ENCODE measurements around the gene AKR1E2. TPM values are rescaled to one million over a fixed set of nuclear protein-coding genes. Genes with fewer than 3 reads are reported as not detected.

The AKR1E2 gene
- total and polyA plus RNA-seq, 4 experiments from 2014 or later: 1.5 to 9.8 (median 5.7) TPM

DNA sequence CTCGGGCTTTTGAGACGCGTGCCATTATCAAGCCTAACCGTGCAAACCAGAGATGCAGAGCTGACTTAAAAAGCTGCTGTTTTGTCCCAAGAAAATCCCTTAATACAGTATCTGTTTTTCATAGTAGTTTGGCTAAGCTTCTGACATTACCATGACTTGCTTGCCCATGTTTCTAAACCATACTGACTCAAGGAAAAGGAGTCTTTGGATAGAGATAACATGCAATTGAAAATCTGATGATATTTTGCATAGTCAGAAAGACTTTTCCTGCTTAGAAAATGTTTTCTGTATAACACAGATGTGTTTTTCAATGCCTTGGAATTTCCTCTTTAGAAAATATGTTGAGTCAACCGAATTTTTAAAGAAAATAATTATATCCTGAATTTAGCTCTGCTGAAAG lies 21.5 kb upstream of the AKR1E2 start:
- H3K9me3 ChIP-seq (ENCODE audit: control insufficient read depth in 1 of 2, low read length in 2 of 2): no peaks in the 10 kb centered on the region
- no peaks in the 10 kb centered on the region for H3K36me3 ChIP-seq (ENCODE audit: insufficient read depth, low read length)
- DNase-seq: no peak
- ChIA-PET POLR2A (ENCODE audit: partially characterized antibody) (no interaction called here), CTCF (ENCODE audit: partially characterized antibody) (interaction anchor here (1.6 kb wide), 1 partner anchor 10 kb away, joined by 4 read pairs; no protein-coding TSS in a partner anchor)
- no peak overlapping the region for H3K27ac ChIP-seq (ENCODE audit: low read depth, low read length)
- Mint-ChIP-seq H3K9me3 (no peaks in the 10 kb centered on the region), H3K27me3 (peaks cover 6 to 14% of the 10 kb centered on the region in 2 donors), H3K4me1 (no peaks in the 10 kb centered on the region), H3K4me3 (no peak overlapping the region), H3K36me3 (no peaks in the 10 kb centered on the region), H3K27ac (no peak overlapping the region)
- H3K4me1 ChIP-seq (ENCODE audit: insufficient read depth, low read length): no peaks in the 10 kb centered on the region
- H3K27me3 ChIP-seq (ENCODE audit: insufficient read depth, low read length): peaks cover 3% of the 10 kb centered on the region
- intact Hi-C loops (cut with micrococcal nuclease): no loop called here
- no peak overlapping the region for H3K4me3 ChIP-seq (ENCODE audit: low read length in 2 of 2)

DNA sequence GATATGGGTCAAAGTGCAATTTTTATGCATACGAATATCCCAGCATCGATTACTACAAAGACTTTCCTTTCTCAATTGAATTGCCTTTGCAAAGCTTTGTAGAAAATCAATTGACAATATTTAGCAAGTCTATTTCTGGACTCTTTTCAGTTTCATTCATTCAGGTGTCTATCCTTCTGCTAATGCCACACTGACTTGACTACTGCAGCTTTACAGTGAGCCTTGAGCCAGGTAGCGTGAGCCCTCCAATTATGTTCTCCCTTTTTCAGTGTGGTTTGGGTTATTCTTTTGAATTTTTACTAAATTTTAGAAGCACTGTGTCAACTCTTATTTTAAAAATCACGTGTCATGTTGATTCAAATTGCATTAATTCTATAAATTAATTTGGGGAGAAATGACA lies 19.5 kb upstream of the AKR1E2 start:
- no peak overlapping the region for H3K27ac Mint-ChIP-seq
- CTCF ChIA-PET (ENCODE audit: partially characterized antibody): no interaction called here

GRCh38 chr10:4807761-4808507 lies 18.1 kb upstream of the AKR1E2 start:
- H3K4me3 ChIP-seq (ENCODE audit: low read length in 2 of 2): no peak overlapping the region
- Mint-ChIP-seq H3K36me3 (no peaks in the 10 kb centered on the region), H3K27me3 (peaks cover 12 to 18% of the 10 kb centered on the region in 2 donors), H3K9me3 (no peaks in the 10 kb centered on the region), H3K27ac (no peak overlapping the region), H3K4me3 (no peak overlapping the region), H3K4me1 (no peaks in the 10 kb centered on the region)
- CTCF ChIA-PET (ENCODE audit: partially characterized antibody): no interaction called here
- intact Hi-C loops (cut with micrococcal nuclease): no loop called here
- peaks cover under 1% of the 10 kb centered on the region for H3K27me3 ChIP-seq (ENCODE audit: insufficient read depth, low read length)
- no peaks in the 10 kb centered on the region for H3K36me3 ChIP-seq (ENCODE audit: insufficient read depth, low read length)
- POLR2A ChIA-PET (ENCODE audit: partially characterized antibody): no interaction called here
- no peaks in the 10 kb centered on the region for H3K4me1 ChIP-seq (ENCODE audit: insufficient read depth, low read length)
- DNase-seq: no peak
- H3K27ac ChIP-seq (ENCODE audit: low read depth, low read length): no peak overlapping the region
- H3K9me3 ChIP-seq (ENCODE audit: control insufficient read depth in 1 of 2, low read length in 2 of 2): no peaks in the 10 kb centered on the region

More for the DNA sequence above, 19.5 kb upstream of the AKR1E2 start:
- peaks cover 10 to 18% of the 10 kb centered on the region in 2 donors for H3K27me3 Mint-ChIP-seq
- POLR2A ChIA-PET (ENCODE audit: partially characterized antibody): interaction anchor here (0.6 kb wide), 1 partner anchor 1433 kb away, joined by 3 read pairs; no protein-coding TSS in a partner anchor
- Histone ChIP-seq H3K4me1 (ENCODE audit: insufficient read depth, low read length) (no peaks in the 10 kb centered on the region), H3K4me3 (ENCODE audit: low read length in 2 of 2) (no peak overlapping the region), H3K27me3 (ENCODE audit: insufficient read depth, low read length) (peaks cover 3% of the 10 kb centered on the region), H3K36me3 (ENCODE audit: insufficient read depth, low read length) (no peaks in the 10 kb centered on the region), H3K9me3 (ENCODE audit: control insufficient read depth in 1 of 2, low read length in 2 of 2) (no peaks in the 10 kb centered on the region), H3K27ac (ENCODE audit: low read depth, low read length) (no peak overlapping the region)
- H3K4me1 Mint-ChIP-seq: no peaks in the 10 kb centered on the region
- intact Hi-C loops (cut with micrococcal nuclease): no loop called here
- no peaks in the 10 kb centered on the region for H3K9me3 Mint-ChIP-seq
- no peaks in the 10 kb centered on the region for H3K36me3 Mint-ChIP-seq
- DNase-seq: no peak
- no peak overlapping the region for H3K4me3 Mint-ChIP-seq

DNA sequence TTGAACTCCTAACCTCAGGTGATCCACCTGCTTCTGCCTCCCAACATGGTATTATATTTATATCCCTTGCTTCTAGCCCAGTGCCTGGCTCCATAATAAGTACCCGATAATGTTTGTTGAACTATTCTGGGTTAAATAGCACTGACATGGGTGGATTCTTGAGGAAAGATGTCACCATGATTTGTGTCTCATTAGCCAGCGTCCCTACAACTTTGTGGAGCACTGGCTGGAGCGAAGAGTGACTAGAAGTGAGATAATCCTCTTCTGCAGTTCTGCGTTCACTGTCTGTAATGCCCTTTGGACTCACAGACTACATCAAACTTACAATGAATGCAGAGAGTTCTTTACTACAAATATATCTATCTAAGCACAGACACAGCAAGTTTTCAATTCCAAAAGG lies 16.9 kb upstream of the AKR1E2 start:
- H3K4me1 Mint-ChIP-seq: no peaks in the 10 kb centered on the region
- Histone ChIP-seq H3K27ac (ENCODE audit: low read depth, low read length) (no peak overlapping the region), H3K4me1 (ENCODE audit: insufficient read depth, low read length) (no peaks in the 10 kb centered on the region), H3K36me3 (ENCODE audit: insufficient read depth, low read length) (no peaks in the 10 kb centered on the region), H3K4me3 (ENCODE audit: low read length in 2 of 2) (no peak overlapping the region), H3K9me3 (ENCODE audit: control insufficient read depth in 1 of 2, low read length in 2 of 2) (no peaks in the 10 kb centered on the region), H3K27me3 (ENCODE audit: insufficient read depth, low read length) (no peaks in the 10 kb centered on the region)
- no peak overlapping the region for H3K27ac Mint-ChIP-seq
- H3K9me3 Mint-ChIP-seq: no peaks in the 10 kb centered on the region
- H3K4me3 Mint-ChIP-seq: no peak overlapping the region
- intact Hi-C loops (cut with micrococcal nuclease): no loop called here
- POLR2A ChIA-PET (ENCODE audit: partially characterized antibody): no interaction called here
- no peak for DNase-seq
- H3K36me3 Mint-ChIP-seq: no peaks in the 10 kb centered on the region
- peaks cover 12 to 16% of the 10 kb centered on the region in 2 donors for H3K27me3 Mint-ChIP-seq
- CTCF ChIA-PET (ENCODE audit: partially characterized antibody): no interaction called here

GRCh38 chr10:4810092-4810491 lies 15.9 kb upstream of the AKR1E2 start:
- ChIA-PET POLR2A (ENCODE audit: partially characterized antibody) (no interaction called here), CTCF (ENCODE audit: partially characterized antibody) (no interaction called here)
- intact Hi-C loops (cut with micrococcal nuclease): no loop called here
- no peak overlapping the region for H3K4me3 ChIP-seq (ENCODE audit: low read length in 2 of 2)
- H3K27me3 ChIP-seq (ENCODE audit: insufficient read depth, low read length): no peaks in the 10 kb centered on the region
- Mint-ChIP-seq H3K36me3 (no peaks in the 10 kb centered on the region), H3K27me3 (peaks cover 12 to 16% of the 10 kb centered on the region in 2 donors), H3K4me1 (no peaks in the 10 kb centered on the region), H3K27ac (no peak overlapping the region), H3K9me3 (no peaks in the 10 kb centered on the region), H3K4me3 (no peak overlapping the region)
- H3K27ac ChIP-seq (ENCODE audit: low read depth, low read length): no peak overlapping the region
- no peaks in the 10 kb centered on the region for H3K9me3 ChIP-seq (ENCODE audit: control insufficient read depth in 1 of 2, low read length in 2 of 2)
- no peaks in the 10 kb centered on the region for H3K36me3 ChIP-seq (ENCODE audit: insufficient read depth, low read length)
- H3K4me1 ChIP-seq (ENCODE audit: insufficient read depth, low read length): peaks cover 3% of the 10 kb centered on the region
- DNase-seq: no peak

- DNase-seq: no peak
- Histone ChIP-seq H3K4me3 (ENCODE audit: low read length in 2 of 2) (no peak overlapping the region), H3K27me3 (ENCODE audit: insufficient read depth, low read length) (no peaks in the 10 kb centered on the region), H3K4me1 (ENCODE audit: insufficient read depth, low read length) (peaks cover 6% of the 10 kb centered on the region), H3K27ac (ENCODE audit: low read depth, low read length) (no peak overlapping the region), H3K36me3 (ENCODE audit: insufficient read depth, low read length) (no peaks in the 10 kb centered on the region), H3K9me3 (ENCODE audit: control insufficient read depth in 1 of 2, low read length in 2 of 2) (no peaks in the 10 kb centered on the region)
- intact Hi-C loops (cut with micrococcal nuclease): no loop called here
- no peaks in the 10 kb centered on the region for H3K9me3 Mint-ChIP-seq
- POLR2A ChIA-PET (ENCODE audit: partially characterized antibody): no interaction called here
- H3K27ac Mint-ChIP-seq: no peak overlapping the region
- H3K4me1 Mint-ChIP-seq: no peaks in the 10 kb centered on the region
- H3K36me3 Mint-ChIP-seq: no peaks in the 10 kb centered on the region
- CTCF ChIA-PET (ENCODE audit: partially characterized antibody): interaction anchor here (1.5 to 4.4 kb wide), 2 partner anchors 253 to 622 kb away, joined by 3 to 33 read pairs; no protein-coding TSS in a partner anchor
- peaks cover 11 to 13% of the 10 kb centered on the region in 2 donors for H3K27me3 Mint-ChIP-seq
- H3K4me3 Mint-ChIP-seq: no peak overlapping the region
Observed at GRCh38 chr10:4812046-4812445, 14.0 kb upstream of the AKR1E2 start.

DNA sequence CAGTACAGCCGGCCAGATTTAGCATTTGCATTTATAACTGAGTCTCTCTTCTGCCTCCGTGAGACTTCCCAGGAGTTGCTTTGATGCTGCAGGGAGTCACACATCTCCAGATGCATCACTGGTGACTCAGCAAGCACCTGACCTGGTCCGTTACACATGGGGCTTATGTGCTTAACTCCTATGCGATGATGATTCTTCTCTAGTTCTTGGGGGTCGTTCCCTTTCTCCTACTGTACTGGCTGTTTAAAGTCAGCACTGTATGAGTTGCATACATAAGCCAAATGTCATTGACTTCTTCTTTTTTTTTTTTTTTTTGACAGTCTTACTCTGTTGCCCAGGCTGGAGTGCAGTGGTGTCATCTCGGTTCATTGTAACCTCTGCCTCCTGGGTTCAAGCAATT lies 13.0 kb upstream of the AKR1E2 start:
- ChIA-PET POLR2A (ENCODE audit: partially characterized antibody) (interaction anchor here (0.7 kb wide), 1 partner anchor 281 kb away, joined by 3 read pairs; the partner anchor contains the start of gene AKR1C3), CTCF (ENCODE audit: partially characterized antibody) (interaction anchor here (1.1 to 4.4 kb wide), 7 partner anchors 12 to 629 kb away, joined by 3 to 55 read pairs (median 33); partner anchors contain the start of gene AKR1E2)
- Mint-ChIP-seq H3K36me3 (no peaks in the 10 kb centered on the region), H3K9me3 (no peaks in the 10 kb centered on the region), H3K4me3 (no peak overlapping the region), H3K27me3 (peaks cover 11 to 13% of the 10 kb centered on the region in 2 donors), H3K4me1 (no peaks in the 10 kb centered on the region), H3K27ac (no peak overlapping the region)
- intact Hi-C loops (cut with micrococcal nuclease): no loop called here
- H3K36me3 ChIP-seq (ENCODE audit: insufficient read depth, low read length): no peaks in the 10 kb centered on the region
- DNase-seq: no peak
- no peaks in the 10 kb centered on the region for H3K27me3 ChIP-seq (ENCODE audit: insufficient read depth, low read length)
- H3K4me3 ChIP-seq (ENCODE audit: low read length in 2 of 2): no peak overlapping the region
- H3K27ac ChIP-seq (ENCODE audit: low read depth, low read length): no peak overlapping the region
- no peaks in the 10 kb centered on the region for H3K9me3 ChIP-seq (ENCODE audit: control insufficient read depth in 1 of 2, low read length in 2 of 2)
- H3K4me1 ChIP-seq (ENCODE audit: insufficient read depth, low read length): peaks cover 6% of the 10 kb centered on the region

Measured in CD4-positive, alpha-beta memory T cell (primary cell).